Measurements from ENCODE around the gene FGD6. TPM values are rescaled to one million over a fixed set of nuclear protein-coding genes. Genes with fewer than 3 reads are reported as not detected.
A peak's percentile ranks its signal among the peaks of the same experiment; 100 is the strongest.

FGD6 gene
- total and polyA plus RNA-seq, 2 experiments from 2014 or later = 3.0 to 5.9 TPM

DNA sequence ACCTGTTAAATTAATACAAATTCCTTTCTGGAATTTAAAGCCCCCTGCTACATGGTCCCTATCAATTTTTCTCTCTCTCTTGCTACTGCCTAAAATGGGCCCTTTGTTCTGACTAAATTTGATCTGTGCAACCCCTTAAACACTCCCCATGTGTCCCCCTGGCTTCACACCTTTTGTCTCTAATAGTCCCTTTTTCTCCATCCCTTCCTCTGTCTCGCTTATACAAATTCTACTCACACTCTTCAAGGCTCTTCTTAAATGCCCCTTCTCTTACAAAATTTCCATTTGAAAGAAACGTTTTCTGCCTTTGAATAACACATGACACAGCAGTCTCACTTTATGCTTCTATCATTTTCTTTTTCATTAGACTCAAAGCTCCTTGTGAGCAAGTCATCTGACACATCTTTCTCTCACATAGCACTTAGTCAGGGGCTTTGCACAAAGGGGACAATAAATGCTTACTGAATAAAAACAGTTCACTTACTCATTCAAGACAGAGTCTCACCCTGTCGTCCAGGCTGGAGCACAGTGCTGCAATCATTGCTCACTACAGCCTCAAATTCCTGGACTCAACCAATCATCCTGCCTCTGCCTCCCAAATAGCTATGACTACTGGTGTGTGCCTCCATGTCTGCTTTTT lies 102.4 kb downstream of the FGD6 start:
- no peaks in the 10 kb centered on the region for H3K79me2 ChIP-seq (ENCODE audit: insufficient read depth)
- H3K9ac ChIP-seq = no peak overlapping the region
- no peaks in the 10 kb centered on the region for H4K20me1 ChIP-seq (ENCODE audit: insufficient read depth)
- H3K4me2 ChIP-seq (ENCODE audit: unreplicated experiment) = no peak overlapping the region
- H3K9me3 ChIP-seq (ENCODE audit: low read depth) = no peaks in the 10 kb centered on the region
- peak; percentile 51 for DNase-seq
- no peaks in the 10 kb centered on the region for H3K36me3 ChIP-seq (ENCODE audit: low read depth)
- in situ Hi-C loops (cut with MboI) = loop anchor here (5.0 to 25.0 kb wide), 2 partner anchors 222 to 422 kb away; no protein-coding TSS in a partner anchor
- peaks cover 36% of the 10 kb centered on the region for H3K4me1 ChIP-seq (ENCODE audit: insufficient read depth)
- TF ChIP-seq EZH2phosphoT487 (IDR thresholded peaks at IDR 0.05; ENCODE audit: insufficient read depth, low read depth) = no peak
- TF ChIP-seq EZH2 (IDR thresholded peaks at IDR 0.05; ENCODE audit: insufficient read depth, poor library complexity, severe bottlenecking) = no peak
- H3F3A ChIP-seq (ENCODE audit: insufficient read depth) = peaks cover 21% of the 10 kb centered on the region
- H2AFZ ChIP-seq = no peak overlapping the region
- no peaks in the 10 kb centered on the region for H3K9me2 ChIP-seq (ENCODE audit: insufficient read depth)
- no peaks in the 10 kb centered on the region for H3K27me3 ChIP-seq (replicated peaks; ENCODE audit: insufficient read depth)
- no peak overlapping the region for H3K4me3 ChIP-seq
- WGBS, 2 experiments (ENCODE audit: low coverage in 1 of 2, low lambda C conversion rate in 2 of 2, missing lambda C conversion rate in 2 of 2) = 38 to 39% methylated on average over 3 of the region's 3 CpGs
- H3K27ac ChIP-seq = no peak overlapping the region

DNA sequence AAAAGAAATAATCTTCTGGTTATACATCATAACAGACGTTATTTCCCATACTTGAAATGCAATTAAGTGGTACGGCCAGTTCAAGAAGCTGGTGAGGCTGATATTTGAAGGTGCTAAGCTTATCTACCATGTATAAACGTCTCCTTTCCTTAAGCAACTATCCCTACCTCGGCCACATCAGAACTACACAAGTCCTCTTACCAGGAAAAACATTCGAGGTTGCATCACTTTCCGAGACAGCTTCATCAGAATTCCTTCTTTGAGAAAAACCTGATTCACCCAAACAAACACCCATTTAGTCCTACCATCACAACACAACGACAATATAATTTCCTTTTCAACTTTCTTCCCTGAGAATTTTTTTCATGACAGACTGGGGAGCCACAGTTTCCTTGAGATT lies 109.9 kb downstream of the FGD6 start:
- Histone ChIP-seq H3K79me2 (ENCODE audit: insufficient read depth) (no peaks in the 10 kb centered on the region), H3K9me2 (ENCODE audit: insufficient read depth) (no peaks in the 10 kb centered on the region), H3K4me3 (no peak overlapping the region), H3K27ac (no peak overlapping the region), H3K4me1 (ENCODE audit: insufficient read depth) (no peaks in the 10 kb centered on the region), H2AFZ (no peak overlapping the region), H3F3A (ENCODE audit: insufficient read depth) (no peaks in the 10 kb centered on the region), H3K36me3 (ENCODE audit: low read depth) (no peaks in the 10 kb centered on the region), H4K20me1 (ENCODE audit: insufficient read depth) (no peaks in the 10 kb centered on the region), H3K9ac (no peak overlapping the region), H3K9me3 (ENCODE audit: low read depth) (no peaks in the 10 kb centered on the region), H3K4me2 (ENCODE audit: unreplicated experiment) (no peak overlapping the region), H3K27me3 (replicated peaks; ENCODE audit: insufficient read depth) (no peaks in the 10 kb centered on the region)
- in situ Hi-C loops (cut with MboI) = loop anchor here (25.0 kb wide), 1 partner anchor 430 kb away; no protein-coding TSS in a partner anchor
- WGBS, 2 experiments (ENCODE audit: low coverage in 1 of 2, low lambda C conversion rate in 2 of 2, missing lambda C conversion rate in 2 of 2) = 94% methylated on average over 7 of the region's 7 CpGs
- TF ChIP-seq EZH2phosphoT487 (IDR thresholded peaks at IDR 0.05; ENCODE audit: insufficient read depth, low read depth) = no peak
- TF ChIP-seq EZH2 (IDR thresholded peaks at IDR 0.05; ENCODE audit: insufficient read depth, poor library complexity, severe bottlenecking) = no peak
- DNase-seq = no peak

DNA sequence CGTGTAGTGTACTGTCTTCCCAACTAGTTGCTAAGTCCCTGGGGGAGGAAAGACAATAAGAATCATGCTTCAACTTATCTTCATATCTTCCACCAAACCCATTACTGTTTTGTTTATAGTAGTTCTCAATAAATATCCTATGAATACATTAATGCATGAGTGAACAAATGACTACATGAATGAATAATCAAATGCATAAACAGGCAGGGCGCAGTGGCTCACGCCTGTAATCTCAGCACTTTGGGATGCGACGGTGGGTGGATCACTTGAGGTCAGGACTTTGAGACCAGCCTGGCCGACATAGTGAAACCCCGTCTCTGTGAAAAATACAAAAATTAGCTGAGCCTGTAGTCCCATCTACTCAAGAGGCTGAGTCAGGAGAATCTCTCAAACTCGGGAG lies 111.7 kb downstream of the FGD6 start:
- Histone ChIP-seq H3K27me3 (replicated peaks; ENCODE audit: insufficient read depth) (no peaks in the 10 kb centered on the region), H3K27ac (no peak overlapping the region), H3K4me1 (ENCODE audit: insufficient read depth) (no peaks in the 10 kb centered on the region), H3K9me3 (ENCODE audit: low read depth) (no peaks in the 10 kb centered on the region), H3K36me3 (ENCODE audit: low read depth) (no peaks in the 10 kb centered on the region), H3K4me3 (no peak overlapping the region), H3K9me2 (ENCODE audit: insufficient read depth) (no peaks in the 10 kb centered on the region), H3K4me2 (ENCODE audit: unreplicated experiment) (no peak overlapping the region), H3F3A (ENCODE audit: insufficient read depth) (no peaks in the 10 kb centered on the region), H4K20me1 (ENCODE audit: insufficient read depth) (no peaks in the 10 kb centered on the region), H2AFZ (no peak overlapping the region), H3K9ac (no peak overlapping the region), H3K79me2 (ENCODE audit: insufficient read depth) (no peaks in the 10 kb centered on the region)
- in situ Hi-C loops (cut with MboI) = loop anchor here (25.0 kb wide), 1 partner anchor 432 kb away; no protein-coding TSS in a partner anchor
- WGBS, 2 experiments (ENCODE audit: low coverage in 1 of 2, low lambda C conversion rate in 2 of 2, missing lambda C conversion rate in 2 of 2) = 93 to 95% methylated on average over 8 of the region's 8 CpGs
- no peak for TF ChIP-seq EZH2 (IDR thresholded peaks at IDR 0.05; ENCODE audit: insufficient read depth, poor library complexity, severe bottlenecking)
- TF ChIP-seq EZH2phosphoT487 (IDR thresholded peaks at IDR 0.05; ENCODE audit: insufficient read depth, low read depth) = no peak
- DNase-seq = no peak

DNA sequence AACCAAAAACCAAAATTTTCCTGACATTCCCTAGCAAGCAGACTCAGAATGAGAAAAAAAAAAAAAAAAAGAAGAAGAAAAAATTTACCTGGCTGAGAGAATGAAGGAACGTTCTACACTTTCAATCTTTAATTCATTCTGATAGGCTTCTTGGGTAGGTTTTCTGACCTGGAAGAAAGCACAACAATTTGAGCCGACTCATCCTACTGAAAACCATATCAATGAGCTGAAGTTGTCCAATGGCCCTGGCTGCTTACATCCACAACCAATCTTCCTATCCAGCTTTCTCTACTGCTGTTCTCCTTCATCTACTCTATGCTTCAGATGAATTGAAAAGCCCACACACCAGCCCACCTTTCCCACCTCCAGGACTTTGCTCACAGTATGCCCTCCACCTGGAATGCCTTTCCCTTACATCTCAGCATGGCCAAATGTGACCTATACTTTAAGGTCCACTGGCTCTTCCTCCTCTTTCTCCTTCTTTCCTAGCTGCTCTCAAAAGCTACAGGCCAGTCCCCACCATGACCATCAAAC lies 112.3 kb downstream of the FGD6 start:
- Histone ChIP-seq H3K4me3 (no peak overlapping the region), H4K20me1 (ENCODE audit: insufficient read depth) (no peaks in the 10 kb centered on the region), H3F3A (ENCODE audit: insufficient read depth) (no peaks in the 10 kb centered on the region), H3K9ac (no peak overlapping the region), H3K79me2 (ENCODE audit: insufficient read depth) (no peaks in the 10 kb centered on the region), H3K4me1 (ENCODE audit: insufficient read depth) (no peaks in the 10 kb centered on the region), H3K36me3 (ENCODE audit: low read depth) (no peaks in the 10 kb centered on the region), H3K9me3 (ENCODE audit: low read depth) (no peaks in the 10 kb centered on the region), H3K4me2 (ENCODE audit: unreplicated experiment) (no peak overlapping the region), H3K27me3 (replicated peaks; ENCODE audit: insufficient read depth) (no peaks in the 10 kb centered on the region), H3K27ac (no peak overlapping the region), H2AFZ (no peak overlapping the region), H3K9me2 (ENCODE audit: insufficient read depth) (no peaks in the 10 kb centered on the region)
- 90 to 93% methylated on average over 2 of the region's 2 CpGs for WGBS, 2 experiments (ENCODE audit: low coverage in 1 of 2, low lambda C conversion rate in 2 of 2, missing lambda C conversion rate in 2 of 2)
- TF ChIP-seq EZH2phosphoT487 (IDR thresholded peaks at IDR 0.05; ENCODE audit: insufficient read depth, low read depth) (no peak), EZH2 (IDR thresholded peaks at IDR 0.05; ENCODE audit: insufficient read depth, poor library complexity, severe bottlenecking) (no peak)
- DNase-seq = no peak
- in situ Hi-C loops (cut with MboI) = loop anchor here (25.0 kb wide), 1 partner anchor 432 kb away; no protein-coding TSS in a partner anchor
